ENCODE results near the gene FBLN1. TPM values are rescaled to one million over a fixed set of nuclear protein-coding genes. Genes with fewer than 3 reads are reported as not detected.

FBLN1 gene
- total and polyA plus RNA-seq, 2 of the 13 experiments (the other 11 are each of a cell fraction or from before 2014, with no cell fraction given), result 37.3 to 103 TPM

- peak; percentile 50; the same call in 1 of the 2 replicates for TF ChIP-seq FOXP4 (CRISPR knock-in tag; IDR thresholded peaks at IDR 0.05)
- no peak for TF ChIP-seq USF2 (IDR thresholded peaks at IDR 0.05; ENCODE audit: low read depth, low read length)
- no peak for TF ChIP-seq USF2 (CRISPR knock-in tag; IDR thresholded peaks at IDR 0.05; ENCODE audit: borderline replicate concordance)
- peak; percentile 24; the same call in 1 of the 2 replicates for TF ChIP-seq POGZ (CRISPR knock-in tag; IDR thresholded peaks at IDR 0.05)
- no peak for TF ChIP-seq ZNF570 (CRISPR knock-in tag; IDR thresholded peaks at IDR 0.05; ENCODE audit: borderline replicate concordance)
- TF ChIP-seq JUN (CRISPR knock-in tag; IDR thresholded peaks at IDR 0.05), result peak; percentile 85
- no peak for TF ChIP-seq ZNF484 (CRISPR knock-in tag; IDR thresholded peaks at IDR 0.05; ENCODE audit: borderline replicate concordance, low read depth)
- TF ChIP-seq ADNP (CRISPR knock-in tag; IDR thresholded peaks at IDR 0.05), result no peak
- TF ChIP-seq CREM (IDR thresholded peaks at IDR 0.05), result no peak; the same call in 1 of the 2 replicates
- no peak for TF ChIP-seq CREM (CRISPR knock-in tag; IDR thresholded peaks at IDR 0.05)
- no peak for TF ChIP-seq ZNF33A (CRISPR knock-in tag; IDR thresholded peaks at IDR 0.05; ENCODE audit: borderline replicate concordance)
- TF ChIP-seq RARA (CRISPR knock-in tag; IDR thresholded peaks at IDR 0.05), result 0 out of 2 replicates have a peak, but pooled peaks have one; percentile 35
- TF ChIP-seq ZNF687 (CRISPR knock-in tag; IDR thresholded peaks at IDR 0.05), result peak; percentile 89
- TF ChIP-seq ZNF543 (CRISPR knock-in tag; IDR thresholded peaks at IDR 0.05), result no peak
- TF ChIP-seq ZNF530 (CRISPR knock-in tag; IDR thresholded peaks at IDR 0.05; ENCODE audit: low read depth), result no peak
- TF ChIP-seq HNRNPH1 (optimal IDR thresholded peaks at IDR 0.05; ENCODE audit: low read depth, low read length), result no peak
- TF ChIP-seq EHMT2 (IDR thresholded peaks at IDR 0.05; ENCODE audit: borderline replicate concordance, low read depth, low read length), result no peak
- no peak for TF ChIP-seq GTF2F1 (IDR thresholded peaks at IDR 0.05; ENCODE audit: low read length)
- no peak for TF ChIP-seq ZNF512 (CRISPR knock-in tag; IDR thresholded peaks at IDR 0.05)
- TF ChIP-seq NFE2L1 (CRISPR knock-in tag; IDR thresholded peaks at IDR 0.05; ENCODE audit: borderline replicate concordance), result no peak
- TF ChIP-seq NFRKB (IDR thresholded peaks at IDR 0.05), result no peak
- TF ChIP-seq HOXD1 (CRISPR knock-in tag; IDR thresholded peaks at IDR 0.05), result peak; percentile 98
These were observed 6.2 kb upstream of the FBLN1 start (continued) for GRCh38 chr22:45496451-45496941.

All from HepG2 (cell line).